Measurements from ENCODE around the gene GPRC5D. TPM values are rescaled to one million over a fixed set of nuclear protein-coding genes. Genes with fewer than 3 reads are reported as not detected.

Gene GPRC5D
- polyA plus RNA-seq, 3 donors, result 0.49 TPM; not detected in 2

DNA sequence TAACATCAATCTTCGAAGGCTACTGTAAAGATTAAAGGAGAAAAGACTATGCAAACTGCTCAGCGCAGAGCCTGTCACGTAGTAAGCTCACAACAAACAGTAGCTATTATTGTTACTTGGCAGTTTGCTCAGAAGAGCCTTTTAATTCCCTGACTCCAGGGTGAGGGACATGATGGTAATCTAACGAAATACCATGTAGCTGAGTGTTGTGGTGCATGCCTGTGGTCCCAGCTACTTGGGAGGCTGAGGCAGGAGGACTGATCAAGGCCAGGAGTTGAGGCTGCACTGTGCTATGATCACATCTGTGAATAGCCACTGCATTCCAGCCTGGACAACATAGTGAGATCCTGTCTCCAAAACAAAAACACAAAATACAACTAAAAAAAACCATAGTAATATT lies 25.3 kb upstream of the GPRC5D start:
- H3K4me1 ChIP-seq (ENCODE audit: control insufficient read depth in 1 of 2, insufficient read depth in 2 of 2, low read length in 2 of 2), result no peaks in the 10 kb centered on the region

DNA sequence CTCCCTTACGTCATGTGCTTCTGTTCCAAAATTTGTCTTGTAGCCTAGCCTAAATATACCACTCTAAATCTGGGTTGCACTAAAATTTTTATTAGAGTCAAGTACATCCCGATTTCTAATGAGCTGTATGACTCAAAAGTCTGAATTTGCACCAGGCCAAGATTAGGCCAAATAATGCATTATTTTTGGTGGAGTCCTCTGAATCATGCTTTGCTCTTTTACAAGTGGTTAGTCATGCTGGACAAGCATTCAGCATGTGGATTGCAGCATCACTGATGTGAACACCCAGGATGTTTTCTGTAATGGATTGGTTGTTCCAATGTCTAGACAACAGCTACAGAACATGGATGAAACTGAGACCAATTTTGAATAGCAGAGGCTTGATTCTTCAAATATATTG lies 24.4 kb upstream of the GPRC5D start:
- no peak overlapping the region for H3K9ac ChIP-seq (ENCODE audit: insufficient read depth, low read length, poor library complexity, severe bottlenecking)
- WGBS (ENCODE audit: insufficient coverage), result 100% methylated on average over 1 of the region's 2 CpGs
- H2AFZ ChIP-seq (ENCODE audit: insufficient read depth, low read depth, low read length, poor library complexity, severe bottlenecking), result no peak overlapping the region
- Mint-ChIP-seq H3K4me3 (no peak overlapping the region), H3K27ac (peak overlapping the region in 1 of 7 donors; percentile 12), H3K4me1 (no peaks in the 10 kb centered on the region), H3K36me3 (peaks cover 46 to 57% of the 10 kb centered on the region in 2 donors), H3K9me3 (peaks cover 8 to 17% (median 13%) of the 10 kb centered on the region in 7 donors), H3K27me3 (ENCODE audit: low read depth in 3 of 3) (no peaks in the 10 kb centered on the region)
- H3K79me2 ChIP-seq (ENCODE audit: insufficient read depth, low read length), result no peaks in the 10 kb centered on the region
- H3K4me3 ChIP-seq (replicated peaks in 1 of 3; ENCODE audit: low read depth in 2 of 3, low read length in 3 of 3), result no peak overlapping the region
- H3K4me2 ChIP-seq (replicated peaks; ENCODE audit: extremely low read depth, low read length, poor library complexity, severe bottlenecking), result no peak overlapping the region
- TF ChIP-seq, protein P1, sequence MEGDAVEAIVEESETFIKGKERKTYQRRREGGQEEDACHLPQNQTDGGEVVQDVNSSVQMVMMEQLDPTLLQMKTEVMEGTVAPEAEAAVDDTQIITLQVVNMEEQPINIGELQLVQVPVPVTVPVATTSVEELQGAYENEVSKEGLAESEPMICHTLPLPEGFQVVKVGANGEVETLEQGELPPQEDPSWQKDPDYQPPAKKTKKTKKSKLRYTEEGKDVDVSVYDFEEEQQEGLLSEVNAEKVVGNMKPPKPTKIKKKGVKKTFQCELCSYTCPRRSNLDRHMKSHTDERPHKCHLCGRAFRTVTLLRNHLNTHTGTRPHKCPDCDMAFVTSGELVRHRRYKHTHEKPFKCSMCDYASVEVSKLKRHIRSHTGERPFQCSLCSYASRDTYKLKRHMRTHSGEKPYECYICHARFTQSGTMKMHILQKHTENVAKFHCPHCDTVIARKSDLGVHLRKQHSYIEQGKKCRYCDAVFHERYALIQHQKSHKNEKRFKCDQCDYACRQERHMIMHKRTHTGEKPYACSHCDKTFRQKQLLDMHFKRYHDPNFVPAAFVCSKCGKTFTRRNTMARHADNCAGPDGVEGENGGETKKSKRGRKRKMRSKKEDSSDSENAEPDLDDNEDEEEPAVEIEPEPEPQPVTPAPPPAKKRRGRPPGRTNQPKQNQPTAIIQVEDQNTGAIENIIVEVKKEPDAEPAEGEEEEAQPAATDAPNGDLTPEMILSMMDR (IDR thresholded peaks at IDR 0.05), result no peak
- no peak overlapping the region for H3K27ac ChIP-seq (ENCODE audit: low read depth in 1 of 2, low read length in 2 of 2)
- no peaks in the 10 kb centered on the region for H3K4me1 ChIP-seq (ENCODE audit: control insufficient read depth in 1 of 2, insufficient read depth in 2 of 2, low read length in 2 of 2)
- intact Hi-C loops (cut with micrococcal nuclease), result no loop called here
- H3K36me3 ChIP-seq (replicated peaks in 1 of 2; ENCODE audit: control insufficient read depth in 1 of 2, insufficient read depth in 2 of 2, low read length in 2 of 2), result peaks cover 46 to 94% of the 10 kb centered on the region in 2 donors
- no peaks in the 10 kb centered on the region for H4K20me1 ChIP-seq (ENCODE audit: insufficient read depth, low read length)
- H3K9me3 ChIP-seq (replicated peaks in 1 of 2; ENCODE audit: control insufficient read depth in 1 of 2, insufficient read depth in 1 of 2, low read length in 2 of 2), result peaks cover 11 to 12% of the 10 kb centered on the region in 2 donors
- H3K27me3 ChIP-seq (ENCODE audit: control insufficient read depth in 2 of 2, insufficient read depth in 2 of 2, low read length in 2 of 2), result no peaks in the 10 kb centered on the region
- no peak for DNase-seq

More for the DNA sequence above, 25.3 kb upstream of the GPRC5D start:
- no peaks in the 10 kb centered on the region for H3K27me3 Mint-ChIP-seq (ENCODE audit: low read depth in 3 of 3)
- intact Hi-C loops (cut with micrococcal nuclease), result no loop called here
- no peak overlapping the region for H3K4me3 Mint-ChIP-seq
- 90% methylated on average over 1 of the region's 4 CpGs for WGBS (ENCODE audit: insufficient coverage)
- TF ChIP-seq, protein P1 (IDR thresholded peaks at IDR 0.05), result no peak
- H3K79me2 ChIP-seq (ENCODE audit: insufficient read depth, low read length), result no peaks in the 10 kb centered on the region
- H3K9me3 Mint-ChIP-seq, result peaks cover 8 to 17% (median 13%) of the 10 kb centered on the region in 7 donors
- H3K4me1 Mint-ChIP-seq, result no peaks in the 10 kb centered on the region
- H4K20me1 ChIP-seq (ENCODE audit: insufficient read depth, low read length), result no peaks in the 10 kb centered on the region
- H3K36me3 ChIP-seq (replicated peaks in 1 of 2; ENCODE audit: control insufficient read depth in 1 of 2, insufficient read depth in 2 of 2, low read length in 2 of 2), result peaks cover 53 to 94% of the 10 kb centered on the region in 2 donors
- H3K27me3 ChIP-seq (ENCODE audit: control insufficient read depth in 2 of 2, insufficient read depth in 2 of 2, low read length in 2 of 2), result no peaks in the 10 kb centered on the region
- H3K27ac ChIP-seq (ENCODE audit: low read depth in 1 of 2, low read length in 2 of 2), result no peak overlapping the region
- H3K4me2 ChIP-seq (replicated peaks; ENCODE audit: extremely low read depth, low read length, poor library complexity, severe bottlenecking), result no peak overlapping the region
- no peak overlapping the region for H2AFZ ChIP-seq (ENCODE audit: insufficient read depth, low read depth, low read length, poor library complexity, severe bottlenecking)
- H3K4me3 ChIP-seq (replicated peaks in 1 of 3; ENCODE audit: low read depth in 2 of 3, low read length in 3 of 3), result no peak overlapping the region
- no peak overlapping the region for H3K9ac ChIP-seq (ENCODE audit: insufficient read depth, low read length, poor library complexity, severe bottlenecking)
- no peak for DNase-seq
- H3K27ac Mint-ChIP-seq, result no peak overlapping the region
- H3K36me3 Mint-ChIP-seq, result peaks cover 37 to 51% of the 10 kb centered on the region in 2 donors
- H3K9me3 ChIP-seq (replicated peaks in 1 of 2; ENCODE audit: control insufficient read depth in 1 of 2, insufficient read depth in 1 of 2, low read length in 2 of 2), result peaks cover 11 to 12% of the 10 kb centered on the region in 2 donors
